T47D (cell line): Measurements from ENCODE around the gene TCF7L2.
A peak's percentile ranks its signal among the peaks of the same experiment; 100 is the strongest.

ENCODE experiments used
- DNase-seq, 2 experiments: peaks; one replicate each; pipeline versions ENCODE4 v3.0.0 to v3.0.0-alpha.2; 2011 to 2012; ENCODE audit warnings: low read depth in 1 of 2, low spot score in 1 of 2
- JUND ChIP-seq: IDR thresholded peaks from 2 replicates; pipeline ENCODE4 v1.6.1; 2012; ENCODE audit warnings: low read depth
- in situ Hi-C: cut with HindIII; loops from 2 replicates; pipeline ENCODE4 v1.10.0; 2016; ENCODE audit warnings: low sequenced_read_pairs, low pct_unique_long_range_greater_than_20kb

Gene TCF7L2

DNA sequence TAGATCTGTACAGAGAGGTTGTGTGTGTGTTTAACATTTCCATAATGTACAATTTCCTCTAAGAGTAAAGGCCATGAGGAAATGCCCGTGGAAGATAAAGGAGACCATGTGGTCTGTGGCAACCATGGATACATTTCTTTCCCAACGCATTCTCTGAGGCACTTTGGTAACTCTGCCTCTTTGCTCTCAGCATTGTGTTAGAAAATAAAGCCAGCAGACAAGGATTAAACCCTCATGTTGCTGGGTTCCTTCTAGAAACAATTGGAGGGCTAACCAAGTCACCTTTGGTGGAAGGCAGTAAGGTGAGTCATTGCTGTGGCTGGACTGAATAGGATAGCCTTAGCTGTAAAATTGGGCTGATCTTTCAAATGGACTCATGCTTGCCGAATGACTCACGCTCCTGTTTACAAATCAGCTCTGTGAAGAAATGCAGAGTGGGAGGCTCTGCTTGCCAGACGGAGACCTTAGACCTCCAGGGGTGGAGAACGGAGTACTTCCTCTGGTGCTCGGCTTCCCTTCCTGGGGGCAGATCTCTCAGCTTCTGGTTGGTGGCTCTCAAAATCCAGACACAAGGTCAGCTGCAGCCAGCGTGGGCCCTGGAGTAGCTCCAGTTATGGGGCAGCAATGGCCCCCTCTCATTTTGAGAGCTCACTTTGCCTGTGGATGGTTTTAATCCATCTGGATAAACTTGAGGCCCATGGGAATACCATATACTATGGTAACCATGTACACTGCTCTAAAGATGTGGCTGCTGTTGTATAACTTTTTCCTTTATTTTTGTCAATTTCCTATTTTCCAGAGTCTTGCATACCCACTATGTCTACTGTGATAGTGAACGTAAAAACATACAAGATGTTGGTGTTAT is 137.3 kb downstream of the TCF7L2 start:
- in situ Hi-C loops, result no loop called here

DNA sequence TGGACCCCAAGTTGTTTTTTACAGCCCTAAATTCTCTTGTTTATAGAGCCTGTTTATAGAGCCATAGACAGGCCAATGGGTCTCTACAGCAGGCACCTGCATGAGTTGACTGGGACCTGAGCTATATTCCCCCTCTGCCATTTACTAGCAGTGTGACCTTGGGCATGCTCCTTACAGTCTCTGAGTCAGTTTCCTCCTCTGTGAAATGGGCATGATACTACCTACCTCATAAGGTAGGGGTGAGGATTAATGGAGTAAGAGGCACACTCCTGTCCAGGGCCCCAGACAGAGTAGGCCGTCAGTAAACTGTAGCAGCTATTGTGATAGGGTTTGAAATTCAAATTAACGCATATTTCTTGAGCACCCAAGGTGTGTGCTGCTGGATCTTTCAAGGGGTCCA is 138.1 kb downstream of the TCF7L2 start:
- DNase-seq, result no peak
- in situ Hi-C loops, result no loop called here
- no peak for TF ChIP-seq JUND

More for the DNA sequence above, 137.3 kb downstream of the TCF7L2 start:
- no peak for TF ChIP-seq JUND
- peak in 1 of 2 experiments; percentile 12 for DNase-seq

DNA sequence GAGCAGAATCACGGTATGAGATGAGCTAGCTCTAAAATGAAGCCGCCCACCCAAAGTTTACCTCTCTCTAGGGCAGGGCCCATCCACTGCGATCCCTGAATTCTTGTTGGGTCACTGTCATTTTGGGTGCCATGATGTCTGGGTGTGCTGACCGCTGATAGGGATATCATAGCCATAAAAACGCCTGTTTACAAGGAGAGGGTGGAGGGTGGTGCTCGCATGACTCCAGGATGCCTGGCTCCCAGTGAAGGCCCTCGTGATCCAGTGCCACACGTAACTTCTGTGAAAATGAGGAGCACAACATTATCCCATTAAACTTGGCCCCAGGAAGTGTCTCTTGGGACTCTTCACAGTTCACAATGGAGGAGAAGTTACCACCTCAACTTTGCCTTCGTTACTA is 139.5 kb downstream of the TCF7L2 start:
- no peak for TF ChIP-seq JUND
- in situ Hi-C loops, result no loop called here
- no peak for DNase-seq

DNA sequence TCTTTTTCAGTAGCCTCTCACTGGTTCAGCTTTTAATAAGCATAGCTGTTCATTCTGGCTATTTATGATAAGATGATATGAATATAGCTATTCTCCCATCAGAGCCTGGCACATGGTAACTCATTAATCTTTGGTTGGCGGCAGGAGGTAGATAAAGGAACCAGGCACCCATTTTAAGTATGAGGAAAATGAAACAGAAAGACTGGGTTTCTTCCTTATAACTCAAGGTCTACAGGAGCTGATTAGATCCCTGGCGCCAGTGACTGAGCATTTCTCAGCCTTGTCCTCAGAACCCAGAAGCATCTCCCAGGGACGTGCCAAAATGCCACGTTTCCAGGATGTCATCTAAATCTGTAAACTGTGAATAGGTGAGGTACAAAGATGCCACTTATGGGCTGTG is 141.9 kb downstream of the TCF7L2 start:
- in situ Hi-C loops, result no loop called here
- TF ChIP-seq JUND, result no peak
- no peak for DNase-seq

DNA sequence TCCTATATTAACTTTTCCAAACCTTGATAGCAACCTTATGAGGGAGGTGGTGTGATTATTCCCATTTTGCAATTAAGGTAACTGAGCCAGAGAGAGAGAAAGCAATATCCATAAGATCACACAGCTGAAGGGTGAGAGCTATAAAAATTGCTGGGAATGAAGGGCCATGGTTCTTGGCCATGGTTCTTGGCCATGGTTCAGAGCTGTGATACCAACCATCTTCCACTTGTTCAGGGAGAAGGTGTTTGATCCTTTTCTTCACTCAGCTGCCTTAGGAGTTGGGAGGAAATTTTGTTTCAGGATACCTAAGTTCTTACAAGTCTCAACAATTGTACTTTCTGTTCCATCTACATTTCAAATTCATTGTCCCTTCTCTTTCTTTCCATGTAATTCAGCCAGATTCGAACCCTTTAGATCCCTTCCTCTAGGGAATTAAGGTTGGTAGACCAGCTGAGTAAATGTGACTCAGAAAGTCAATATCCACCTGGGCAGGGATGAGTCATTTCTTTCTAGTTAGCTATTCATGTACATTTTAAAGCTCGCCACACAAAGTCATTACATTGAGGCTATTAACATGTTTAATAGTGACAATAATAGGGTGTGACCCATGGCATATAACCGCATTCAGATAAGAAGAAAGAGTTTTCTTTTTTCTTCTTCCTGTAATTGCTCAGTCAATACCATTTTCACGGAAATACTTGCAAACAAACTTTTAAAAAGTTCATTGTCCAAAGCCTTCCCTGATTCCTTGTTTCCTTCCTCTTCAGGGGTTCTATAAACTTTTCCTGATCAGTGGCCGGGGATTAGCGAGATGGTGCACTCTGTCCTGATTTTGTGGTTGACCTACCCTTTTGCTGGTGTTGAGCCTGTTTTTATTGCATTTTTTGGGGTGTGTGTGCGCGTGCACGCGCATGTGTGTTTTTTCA is 143.4 kb downstream of the TCF7L2 start:
- DNase-seq, result peak in 1 of 2 experiments; percentile 23
- in situ Hi-C loops, result no loop called here
- no peak for TF ChIP-seq JUND

DNA sequence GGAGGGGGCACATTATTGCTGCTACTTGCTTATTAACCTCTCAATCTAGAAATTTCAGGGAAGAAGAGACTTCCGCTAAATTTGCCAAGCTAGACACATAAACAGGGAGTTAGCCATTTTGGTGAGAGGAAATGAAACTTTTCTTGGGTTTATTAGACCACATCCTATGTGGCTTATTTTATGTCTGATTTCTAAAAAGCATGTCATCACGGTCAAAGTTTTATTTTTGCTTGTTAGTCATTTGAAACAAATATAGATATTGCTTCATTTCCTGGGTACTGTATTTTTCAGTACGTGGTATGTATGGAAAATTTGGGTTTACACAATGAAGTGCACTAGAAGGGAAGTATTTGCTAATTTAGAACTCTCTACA is 144.1 kb downstream of the TCF7L2 start:
- in situ Hi-C loops, result no loop called here
- DNase-seq, result no peak
- TF ChIP-seq JUND, result no peak

DNA sequence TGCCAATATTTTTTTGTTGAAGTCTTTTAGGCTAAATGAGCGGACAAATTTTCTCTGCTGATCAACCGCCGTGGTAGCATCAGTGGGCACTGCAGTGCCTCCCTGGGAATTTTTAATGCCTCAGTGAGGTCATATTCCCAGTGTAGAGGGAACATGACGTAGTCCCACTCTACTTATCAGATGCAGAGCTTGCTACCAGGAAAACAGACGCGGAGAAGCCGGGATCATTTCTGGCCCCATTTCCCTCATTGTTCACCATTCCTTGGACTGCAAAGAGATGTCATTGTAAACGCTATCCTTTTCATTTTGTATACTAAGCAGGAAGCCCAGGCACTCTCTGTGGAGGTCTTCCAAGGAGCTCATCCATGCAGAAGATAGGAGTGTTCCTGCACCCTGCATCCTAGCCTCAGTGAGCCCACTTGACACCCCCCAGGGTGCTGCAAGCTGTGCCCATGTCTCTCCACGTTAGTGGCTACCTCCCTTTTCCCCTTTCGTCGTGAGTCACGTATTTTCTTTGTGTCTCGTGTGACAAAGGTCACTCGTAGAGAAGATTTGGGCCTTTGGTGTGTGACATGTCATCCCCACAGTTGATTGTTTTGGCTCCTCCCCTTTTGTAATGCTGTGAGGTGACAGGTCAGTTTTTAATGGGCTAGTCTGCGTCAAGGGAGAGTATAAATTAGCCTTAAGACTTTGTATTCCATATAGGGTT is 145.5 kb downstream of the TCF7L2 start:
- TF ChIP-seq JUND, result no peak
- in situ Hi-C loops, result no loop called here
- DNase-seq, result no peak

DNA sequence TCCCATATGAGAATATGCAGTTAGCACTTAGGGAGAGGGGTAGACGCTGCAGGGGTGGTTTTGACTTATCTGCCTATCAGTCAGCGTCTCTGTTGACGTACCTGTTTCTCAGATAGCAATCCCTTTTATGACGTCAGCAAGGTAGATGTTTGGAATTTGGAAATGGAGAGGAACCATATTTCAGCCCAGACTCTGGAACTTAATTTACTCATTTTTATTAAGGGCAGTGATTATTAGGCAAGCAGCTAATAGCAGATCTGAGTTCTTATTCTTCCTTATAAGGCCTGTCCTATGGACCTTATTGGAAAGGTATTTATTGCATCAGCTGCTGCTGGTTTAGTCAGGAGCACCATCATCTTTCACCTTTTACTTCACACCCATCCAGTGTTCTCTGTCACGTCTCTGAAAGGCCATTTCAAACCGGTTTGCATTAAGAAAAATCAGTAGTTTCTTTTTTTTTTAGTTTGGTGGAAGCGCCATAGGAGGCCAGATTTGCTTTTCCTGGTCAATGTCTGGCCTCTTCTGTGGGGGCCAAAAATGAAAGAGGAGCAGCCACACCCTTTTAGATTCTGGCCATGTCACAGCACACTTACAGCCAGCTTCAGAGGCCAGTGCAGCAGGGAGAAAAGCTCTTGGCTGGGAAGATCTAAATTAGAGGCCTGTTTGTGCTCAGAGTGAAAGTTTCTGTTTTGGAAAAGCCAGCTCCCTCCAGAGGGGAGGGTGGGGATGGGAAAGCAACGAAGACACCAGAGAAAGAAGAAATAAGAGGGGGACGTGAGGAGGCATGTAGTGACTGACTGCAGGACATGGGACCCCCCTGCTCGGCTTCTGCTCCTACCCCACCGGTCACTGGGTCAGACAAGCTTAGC is 146.3 kb downstream of the TCF7L2 start:
- no peak for TF ChIP-seq JUND

DNA sequence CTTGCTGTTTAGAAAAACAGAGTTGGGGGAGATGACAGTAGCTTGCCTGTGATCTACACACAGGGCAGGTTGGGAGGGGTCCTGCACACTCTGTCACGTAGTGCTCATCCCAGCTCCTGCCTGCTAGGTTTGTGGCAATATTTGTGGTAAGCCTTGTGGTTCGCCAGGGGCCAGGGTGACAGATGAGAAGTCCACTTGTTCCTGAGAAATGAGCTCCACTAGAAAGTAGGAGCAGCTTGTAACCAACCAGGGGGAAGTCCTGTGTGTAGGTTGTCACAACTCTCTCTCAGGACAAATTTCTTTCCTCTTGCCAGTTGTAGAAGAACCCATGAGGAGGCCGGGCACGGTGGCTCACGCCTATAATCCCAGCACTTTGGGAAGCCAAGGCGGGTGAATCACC is 147.0 kb downstream of the TCF7L2 start:
- in situ Hi-C loops, result no loop called here
- TF ChIP-seq JUND, result no peak
- no peak for DNase-seq

More for the DNA sequence above, 146.3 kb downstream of the TCF7L2 start:
- in situ Hi-C loops, result no loop called here
- DNase-seq, result no peak

DNA sequence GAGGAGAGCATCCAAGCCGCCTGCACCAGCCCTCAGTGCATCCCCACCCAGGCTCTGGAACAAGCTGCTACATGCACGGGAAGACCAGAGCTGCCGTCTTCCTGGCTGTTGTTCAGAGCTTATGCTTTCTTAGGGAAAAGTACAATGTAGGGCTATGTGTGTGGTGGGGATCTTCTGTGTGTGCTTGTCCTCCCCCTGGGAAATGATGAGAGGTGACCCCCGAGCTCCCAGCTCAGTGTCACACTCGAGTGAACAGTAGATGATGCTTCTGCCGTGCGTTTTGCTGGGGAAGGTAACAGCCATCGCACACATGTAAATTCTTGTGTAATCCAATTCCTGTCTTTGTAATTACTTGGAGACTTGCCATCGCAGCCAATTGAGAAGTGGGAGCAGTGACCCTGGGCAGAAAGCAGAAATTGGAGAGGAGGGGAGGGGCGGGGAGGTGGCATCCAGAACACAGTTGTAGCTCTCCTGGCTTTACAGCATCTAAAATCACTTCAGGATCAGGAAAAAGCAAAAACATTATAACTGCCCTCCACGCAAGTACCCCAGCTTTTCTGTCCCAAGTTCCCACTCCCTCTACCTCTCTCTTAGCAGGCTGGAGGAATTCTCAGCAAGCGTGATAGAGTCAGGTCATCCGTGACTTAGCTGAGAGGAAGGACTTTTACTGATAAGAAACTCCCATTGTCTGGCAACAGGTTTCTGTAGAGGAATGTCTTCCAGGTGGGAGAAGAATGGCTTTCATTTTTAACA is 149.6 kb downstream of the TCF7L2 start:
- in situ Hi-C loops, result no loop called here
- DNase-seq, result no peak
- no peak for TF ChIP-seq JUND

DNA sequence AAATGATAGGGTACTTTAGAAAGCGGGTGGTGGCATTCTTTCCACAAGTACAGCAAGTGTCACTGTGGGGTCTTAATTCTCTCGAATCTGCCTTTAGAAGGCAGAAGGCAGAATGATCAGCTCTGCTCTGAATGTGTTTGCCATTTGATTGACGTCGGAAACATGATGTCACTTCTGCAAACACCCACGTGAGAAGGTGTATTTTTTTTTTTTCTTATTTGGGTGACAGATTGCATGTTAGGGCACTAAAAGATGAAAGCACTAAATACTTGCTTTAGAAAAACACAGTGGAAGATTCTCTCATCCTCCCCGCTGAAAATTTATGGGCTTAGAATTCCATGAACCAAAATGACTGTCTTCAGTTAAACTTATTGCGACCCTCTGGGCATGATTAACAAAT is 150.2 kb downstream of the TCF7L2 start:
- DNase-seq, result no peak
- no peak for TF ChIP-seq JUND
- in situ Hi-C loops, result no loop called here
